K562 (cell line): Measurements from ENCODE around the gene MRPL16. TPM values are rescaled to one million over a fixed set of nuclear protein-coding genes. Genes with fewer than 3 reads are reported as not detected.
A peak's percentile ranks its signal among the peaks of the same experiment; 100 is the strongest.
"Not testable (repeated sequence)": the region's sequence is repeated elsewhere in the genome, so short reads cannot be mapped to it uniquely, and the experiment has no call there.

Source experiments
- ATAC-seq: fragments of 200-7000 bp; cut with Tn5 transposase; 3 replicates; pipeline ENCODE4 v1.9.1; 2020; ENCODE audit warnings: moderate library complexity
- BruUV-seq: library from RNA; stranded (reverse); fragments of 400-500 nt; replicated peaks from 2 replicates; lab custom pipeline; 2021; lab: Mats Ljungman, UMichigan
- CTCF ChIA-PET: fragments of 300-600 bp; formaldehyde crosslinking; extraction: SDS; loops from one replicate; lab custom pipeline; 2021; ENCODE audit warnings: low intra/inter-chr PET ratio; lab: Yijun Ruan, JAX
- POLR2A ChIA-PET: fragments of 300-600, 350-650 bp; sonication (Branson Sonifier 250); formaldehyde crosslinking; extraction: SDS; loops from one replicate; lab custom pipeline; 2021; ENCODE audit warnings: antibody characterized with exemption, inconsistent platforms; lab: Yijun Ruan, JAX
- DNase-seq, 4 experiments: peaks; one replicate each; pipeline versions ENCODE4 v3.0.0 to v3.0.0-alpha.2; 2011 to 2018; ENCODE audit warnings: low spot score in 3 of 4, mixed read lengths in 3 of 4; ENCODE audit errors: extremely low read depth in 1 of 4
- FAIRE-seq: peaks from 2 replicates; lab custom pipeline; 2011; peaks lifted over from hg19 to GRCh38; lab: Jason Lieb, UNC
- H2AFZ ChIP-seq: 2 replicates; pipeline ENCODE4 v1.6.0; 2011; ENCODE audit warnings: low read depth, low read length, control low read depth, inconsistent platforms
- H3K27ac ChIP-seq: fragments of 200-600 bp; 3 replicates; pipeline ENCODE4 v1.8.0; 2011; ENCODE audit warnings: low read depth, mild to moderate bottlenecking, control low read depth, inconsistent platforms, low read length, moderate library complexity, mixed read lengths; ENCODE audit errors: extremely low read depth
- H3K27me3 ChIP-seq, 2 experiments: fragments of 300-600 bp in 1 of 2; 2 replicates in 1 of 2; 3 replicates in 1 of 2; pipeline versions ENCODE4 v1.6.0 to v1.8.0; 2011; ENCODE audit warnings: inconsistent platforms in 2 of 2, low read length in 2 of 2, mild to moderate bottlenecking in 1 of 2, mixed read lengths in 1 of 2, moderate library complexity in 1 of 2; ENCODE audit not compliant: control insufficient read depth in 2 of 2, insufficient read depth in 2 of 2
- H3K36me3 ChIP-seq: fragments of 300-600 bp; 3 replicates; pipeline ENCODE4 v1.8.0; 2011; ENCODE audit warnings: mild to moderate bottlenecking, low read length, inconsistent platforms; ENCODE audit not compliant: control insufficient read depth, insufficient read depth
- H3K4me1 ChIP-seq, 2 experiments: fragments of 200-600 bp in 1 of 2; replicated peaks in 1 of 2; 2 replicates in 1 of 2; 3 replicates in 1 of 2; pipeline versions ENCODE4 v1.5.1 to v1.8.0; 2011; ENCODE audit warnings: inconsistent platforms in 2 of 2, low read length in 2 of 2, mild to moderate bottlenecking in 1 of 2, mixed read lengths in 1 of 2, moderate library complexity in 1 of 2; ENCODE audit not compliant: control insufficient read depth in 2 of 2, insufficient read depth in 2 of 2
- H3K4me2 ChIP-seq: 2 replicates; pipeline ENCODE4 v1.6.1; 2011; ENCODE audit warnings: low read length, control low read depth, inconsistent platforms, mixed read lengths; ENCODE audit not compliant: insufficient read depth
- H3K4me3 ChIP-seq: fragments of 200-600 bp; sonication (generic), shearing (Covaris generic); 2 replicates; pipeline ENCODE4 v1.5.1; 2016; ENCODE audit warnings: control low read depth, inconsistent platforms
- H3K79me2 ChIP-seq: fragments of 200-600 bp; 3 replicates; pipeline ENCODE4 v1.8.0; 2011; ENCODE audit warnings: low read length, inconsistent platforms; ENCODE audit not compliant: control insufficient read depth, insufficient read depth
- H3K9ac ChIP-seq, 2 experiments: 2 replicates each; pipeline versions ENCODE4 v1.6.0 to v1.6.1; 2011; ENCODE audit warnings: low read depth in 2 of 2, low read length in 2 of 2, control low read depth in 1 of 2, inconsistent platforms in 1 of 2, mild to moderate bottlenecking in 1 of 2, mixed read lengths in 1 of 2; ENCODE audit not compliant: insufficient read depth in 1 of 2
- H3K9me1 ChIP-seq: one replicate; pipeline ENCODE4 v1.6.0; 2011; ENCODE audit warnings: inconsistent platforms, mild to moderate bottlenecking, low read length, moderate library complexity; ENCODE audit not compliant: control insufficient read depth, insufficient read depth
- H3K9me3 ChIP-seq: replicated peaks from 2 replicates; pipeline ENCODE4 v1.5.1; 2011; ENCODE audit warnings: low read depth, low read length, inconsistent platforms; ENCODE audit not compliant: control insufficient read depth, insufficient read depth
- H4K20me1 ChIP-seq: replicated peaks from 2 replicates; pipeline ENCODE4 v1.6.1; 2011; ENCODE audit warnings: low read length, inconsistent platforms, mixed read lengths; ENCODE audit not compliant: control insufficient read depth, insufficient read depth
- CBFA2T2 ChIP-seq: fragments of 450-650 bp; conservative IDR thresholded peaks from 2 replicates; pipeline ENCODE4 v1.6.1; 2017; ENCODE audit warnings: mild to moderate bottlenecking
- CBFA2T3 ChIP-seq: fragments of 450-650 bp; IDR thresholded peaks from 2 replicates; pipeline ENCODE4 v1.6.1; 2017
- NFIC ChIP-seq: fragments of 450-650 bp; IDR thresholded peaks from 2 replicates; pipeline ENCODE4 v1.6.1; 2017; ENCODE audit warnings: mild to moderate bottlenecking, inconsistent platforms
- REST ChIP-seq, 2 experiments: fragments of 450-650 bp; formaldehyde crosslinking in 1 of 2; IDR thresholded peaks; 2 replicates each; pipeline versions ENCODE4 v1.4.0 to v1.6.1; 2014 to 2020; ENCODE audit warnings: mild to moderate bottlenecking in 2 of 2, borderline replicate concordance in 1 of 2, low read depth in 1 of 2
- TRIM24 ChIP-seq, 2 experiments: fragments of 450-650 bp; IDR thresholded peaks; 2 replicates each; pipeline ENCODE4 v1.6.1; 2016
- WGBS: fragments of 100-300 bp; shearing (Covaris generic); methylation state at CpG from one replicate; pipeline ENCODE4 v1.1.6; 2016; ENCODE audit warnings: low coverage, mixed read lengths; ENCODE audit not compliant: insufficient coverage; ENCODE audit errors: missing lambda C conversion rate; 5-methylcytosine and 5-hydroxymethylcytosine counted together
- in situ Hi-C: fragments of 300-500 bp; cut with MboI; formaldehyde crosslinking; loops from 4 replicates; pipeline ENCODE4 v1.15.0; 2018; ENCODE audit warnings: inconsistent platforms, mixed read lengths
- intact Hi-C: fragments of 100-400 bp; cut with micrococcal nuclease; formaldehyde crosslinking; loops from 2 replicates; pipeline ENCODE4 v1.14.2; 2022
- polyA plus RNA-seq, 8 experiments: library from polyadenylated mRNA; depleted of rRNA in 4 of 8; stranded (reverse) in 5 of 8; unstranded in 3 of 8; fragments of >200 nt; fragmentation: Nextera tagmentation in 2 of 8; fragmentation: Illumina TruSeq in 1 of 8; extraction: Ambion mirVana in 2 of 8; extraction: Trizol in 1 of 8; gene quantifications; 2 replicates each; pipeline versions ENCODE4 v1.2.1 to v1.2.3, GENCODE V29; 2011 to 2014; ENCODE audit warnings: inconsistent platforms in 1 of 8, missing spikeins in 1 of 8
- total RNA-seq, 7 experiments: library from RNA; depleted of rRNA in 6 of 7; stranded (reverse); fragments of >200 nt in 6 of 7; fragmentation: Illumina TruSeq in 2 of 7; extraction: Trizol in 2 of 7; gene quantifications; 2 replicates each; pipeline versions ENCODE4 v1.2.1 to v1.2.3, GENCODE V29; 2011 to 2021; ENCODE audit warnings: low replicate concordance in 1 of 7

The MRPL16 gene
- total and polyA plus RNA-seq, 9 of the 15 experiments (the other 6 are each of a cell fraction or from before 2014, with no cell fraction given): 63.3 to 209 (median 157) TPM

- intact Hi-C loops; H3K36me3 ChIP-seq; H3K9me3 ChIP-seq; BruUV-seq; H3K27ac ChIP-seq; H3K9ac ChIP-seq; in situ Hi-C loops; H3K9me1 ChIP-seq; CTCF ChIA-PET; ATAC-seq; H3K4me3 ChIP-seq; H3K4me2 ChIP-seq; H3K27me3 ChIP-seq; H3K79me2 ChIP-seq; DNase-seq; H4K20me1 ChIP-seq; FAIRE-seq; TF ChIP-seq REST (CRISPR knock-in tag; IDR thresholded peaks at IDR 0.05; ENCODE audit: low read depth): not testable (repeated sequence)
- H2AFZ ChIP-seq: peak overlapping the region; percentile 78
- WGBS: 74% methylated on average over 6 of the region's 6 CpGs
- peaks cover 4 to 27% of the 10 kb centered on the region in 2 experiments; a peak in 3 of 5 replicates for H3K4me1 ChIP-seq
- peak; percentile 39 for TF ChIP-seq CBFA2T2
- peak; percentile 34; the same call in 1 of the 2 replicates for TF ChIP-seq NFIC
- peak in 1 of 2 experiments; percentile 41; a peak in 1 of 4 replicates for TF ChIP-seq TRIM24 (IDR thresholded peaks at IDR 0.05)
- peak; percentile 79 for TF ChIP-seq REST (IDR thresholded peaks at IDR 0.05; ENCODE audit: borderline replicate concordance)
- peak; percentile 62 for TF ChIP-seq CBFA2T3
- POLR2A ChIA-PET: interaction anchor here (1.2 kb wide), 1 partner anchor 52 kb away, joined by 3 read pairs; no protein-coding TSS in a partner anchor
Observed at GRCh38 chr11:59848439-59848838, 37.9 kb upstream of the MRPL16 start.
